CD8-positive, alpha-beta memory T cell (primary cell): ENCODE results near the gene FBXO28. TPM values are rescaled to one million over a fixed set of nuclear protein-coding genes. Genes with fewer than 3 reads are reported as not detected.

Source experiments
- CTCF ChIA-PET: fragments of 350-600 bp; sonication (Branson Sonifier 250); formaldehyde crosslinking; loops from one replicate; lab custom pipeline; 2021; ENCODE audit warnings: antibody characterized with exemption; lab: Charles Lee
- POLR2A ChIA-PET: fragments of 350-600 bp; sonication (Branson Sonifier 250); formaldehyde crosslinking; loops from one replicate; lab custom pipeline; 2021; ENCODE audit warnings: antibody characterized with exemption; lab: Charles Lee
- DNase-seq, 5 donors: peaks; one replicate each; pipeline versions ENCODE4 v3.0.0 to v3.0.0-alpha.2; 2020 to 2022; ENCODE audit warnings: mixed read lengths in 1 of 5
- H3K27ac ChIP-seq: one replicate; pipeline ENCODE4 v1.7.0; 2013; ENCODE audit warnings: low read depth, mild to moderate bottlenecking, low read length, moderate library complexity
- H3K27me3 ChIP-seq: 2 replicates; pipeline ENCODE4 v1.7.0; 2013; ENCODE audit warnings: low read length, mild to moderate bottlenecking; ENCODE audit not compliant: insufficient read depth, poor library complexity, severe bottlenecking
- H3K36me3 ChIP-seq: 2 replicates; pipeline ENCODE4 v1.7.0; 2013; ENCODE audit warnings: mild to moderate bottlenecking, low read length, moderate library complexity; ENCODE audit not compliant: insufficient read depth
- H3K4me1 ChIP-seq: 2 replicates; pipeline ENCODE4 v1.7.0; 2013; ENCODE audit warnings: mild to moderate bottlenecking, low read length, moderate library complexity; ENCODE audit not compliant: insufficient read depth
- H3K4me3 ChIP-seq: 2 replicates; pipeline ENCODE4 v1.7.0; 2013; ENCODE audit warnings: mild to moderate bottlenecking, low read length
- H3K9me3 ChIP-seq: 2 replicates; pipeline ENCODE4 v1.7.0; 2013; ENCODE audit warnings: mild to moderate bottlenecking, low read length
- H3K27ac Mint-ChIP-seq, 8 donors: one replicate each; pipeline ENCODE4 v1.8.0; 2020 to 2021; ENCODE audit warnings: mixed read lengths in 8 of 8, mild to moderate bottlenecking in 6 of 8, inconsistent platforms in 3 of 8, moderate library complexity in 3 of 8
- H3K27me3 Mint-ChIP-seq, 2 donors: one replicate each; pipeline ENCODE4 v1.8.0; 2020 to 2021; ENCODE audit warnings: mixed read lengths in 2 of 2, mild to moderate bottlenecking in 1 of 2, moderate library complexity in 1 of 2
- H3K36me3 Mint-ChIP-seq, 3 donors: one replicate each; pipeline ENCODE4 v1.8.0; 2020 to 2021; ENCODE audit warnings: mixed read lengths in 3 of 3, inconsistent platforms in 1 of 3, mild to moderate bottlenecking in 1 of 3
- H3K4me1 Mint-ChIP-seq, 3 donors: one replicate each; pipeline ENCODE4 v1.8.0; 2020 to 2021; ENCODE audit warnings: mixed read lengths in 3 of 3, inconsistent platforms in 1 of 3, mild to moderate bottlenecking in 1 of 3
- H3K4me3 Mint-ChIP-seq, 7 donors: one replicate each; pipeline ENCODE4 v1.8.0; 2020 to 2021; ENCODE audit warnings: mixed read lengths in 7 of 7, mild to moderate bottlenecking in 6 of 7, moderate library complexity in 4 of 7, inconsistent platforms in 2 of 7
- H3K9me3 Mint-ChIP-seq, 5 donors: one replicate each; pipeline ENCODE4 v1.8.0; 2020 to 2022; ENCODE audit warnings: mixed read lengths in 5 of 5, mild to moderate bottlenecking in 3 of 5, moderate library complexity in 2 of 5, inconsistent platforms in 1 of 5
- polyA plus RNA-seq: library from polyadenylated mRNA; unstranded; fragments of 300-500 nt; fragmentation: Illumina TruSeq; gene quantifications from one replicate; pipeline ENCODE4 v1.2.3, GENCODE V29; 2021
- total RNA-seq, 2 experiments: library from RNA; stranded (reverse); gene quantifications; one replicate each; pipeline ENCODE4 v1.2.3, GENCODE V29; 2021

The FBXO28 gene
- total and polyA plus RNA-seq, 3 experiments from 2014 or later: 16.8 to 32.2 (median 31.6) TPM

DNA sequence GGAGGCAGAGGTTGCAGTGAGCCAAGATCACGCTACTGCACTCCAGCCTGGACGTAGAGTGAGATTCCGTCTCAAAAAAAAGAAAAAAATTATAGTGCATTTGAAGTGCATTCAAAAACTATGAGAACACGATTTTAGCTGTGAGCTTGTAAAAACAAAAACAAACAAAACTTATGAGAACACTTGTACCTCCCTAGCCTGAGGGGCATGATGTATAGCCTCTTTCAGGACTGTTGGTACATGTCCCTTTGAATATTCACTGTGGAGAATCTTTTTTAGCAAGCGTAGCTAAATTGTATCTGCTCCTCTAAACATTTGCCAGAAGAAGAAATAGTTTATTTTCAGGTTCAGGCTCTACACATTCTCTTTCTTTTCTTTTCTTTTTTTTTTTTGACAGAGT lies 59.6 kb downstream of the FBXO28 start:
- ChIA-PET POLR2A (no interaction called here), CTCF (interaction anchor here (0.9 to 1.8 kb wide), 2 partner anchors 8 to 12 kb away, joined by 3 to 4 read pairs; no protein-coding TSS in a partner anchor)
- DNase-seq: no peak
- Mint-ChIP-seq H3K4me3 (no peak overlapping the region), H3K36me3 (no peaks in the 10 kb centered on the region), H3K4me1 (peaks cover 22 to 31% (median 29%) of the 10 kb centered on the region in 3 donors), H3K27me3 (no peaks in the 10 kb centered on the region), H3K27ac (no peak overlapping the region), H3K9me3 (no peaks in the 10 kb centered on the region)
- H3K27ac ChIP-seq: no peak overlapping the region
- H3K27me3 ChIP-seq: no peaks in the 10 kb centered on the region
- H3K4me1 ChIP-seq: peaks cover 28% of the 10 kb centered on the region
- H3K4me3 ChIP-seq: no peak overlapping the region
- no peaks in the 10 kb centered on the region for H3K9me3 ChIP-seq
- no peaks in the 10 kb centered on the region for H3K36me3 ChIP-seq

DNA sequence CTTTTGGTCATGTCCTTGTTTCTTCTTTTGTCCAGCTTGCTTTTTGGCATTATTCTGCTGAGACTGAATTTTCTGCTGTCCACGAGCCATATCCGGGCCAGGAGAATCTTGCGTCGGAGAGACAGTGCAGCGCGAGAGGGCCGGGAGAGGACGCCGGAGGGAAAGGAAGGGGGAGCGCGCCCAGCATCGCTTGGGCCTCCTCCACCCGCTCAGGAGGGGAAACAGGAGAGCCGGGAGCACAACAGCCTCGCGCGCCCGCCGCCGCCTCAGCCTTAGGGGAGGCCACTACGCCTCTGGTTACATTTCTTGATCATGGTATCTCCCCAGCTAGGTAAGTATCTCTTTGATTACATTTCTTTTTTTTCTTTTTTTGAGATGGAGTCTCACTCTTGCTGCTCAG lies 61.7 kb downstream of the FBXO28 start:
- no peaks in the 10 kb centered on the region for H3K27me3 Mint-ChIP-seq
- CTCF ChIA-PET: no interaction called here
- no peaks in the 10 kb centered on the region for H3K36me3 Mint-ChIP-seq
- no peaks in the 10 kb centered on the region for H3K9me3 Mint-ChIP-seq
- H3K4me3 Mint-ChIP-seq: peak overlapping the region in 1 of 7 donors; percentile 44
- Histone ChIP-seq H3K27ac (no peak overlapping the region), H3K27me3 (no peaks in the 10 kb centered on the region), H3K36me3 (no peaks in the 10 kb centered on the region), H3K4me1 (peaks cover 7% of the 10 kb centered on the region), H3K4me3 (no peak overlapping the region), H3K9me3 (no peaks in the 10 kb centered on the region)
- no peak for DNase-seq
- H3K27ac Mint-ChIP-seq: no peak overlapping the region
- H3K4me1 Mint-ChIP-seq: peaks cover 5 to 10% (median 9%) of the 10 kb centered on the region in 3 donors
- POLR2A ChIA-PET: interaction anchor here (0.6 kb wide), 1 partner anchor 20 kb away, joined by 9 read pairs; no protein-coding TSS in a partner anchor

DNA sequence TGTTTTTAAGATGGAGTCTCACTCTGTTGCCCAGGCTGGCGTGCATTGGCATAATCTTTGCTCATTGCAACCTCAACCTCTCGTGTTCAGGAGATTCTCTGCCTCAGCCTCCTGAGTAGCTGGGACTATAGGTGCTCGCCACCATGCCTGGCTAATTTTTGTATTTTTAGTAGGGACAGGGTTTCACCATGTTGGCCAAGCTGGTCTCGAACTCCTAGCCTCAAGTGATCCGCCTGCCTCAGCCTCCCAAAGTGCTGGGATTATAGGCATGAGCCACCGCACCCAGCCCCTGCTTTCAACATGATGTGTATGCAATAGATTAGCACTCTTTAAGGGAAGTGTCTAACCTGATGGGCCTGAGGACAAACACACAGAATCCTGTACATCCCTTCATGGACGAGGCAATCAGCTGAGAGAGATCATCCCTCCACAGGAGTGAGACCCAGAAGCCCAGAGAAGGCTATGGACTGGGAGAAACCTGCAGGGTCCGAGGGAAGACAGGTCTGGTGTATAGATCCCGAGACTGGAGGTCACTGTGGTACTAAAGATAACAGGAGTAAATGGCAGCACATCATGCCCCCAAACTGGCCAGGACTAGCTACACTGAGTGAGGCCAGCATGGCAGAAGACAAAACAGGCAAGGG lies 63.6 kb downstream of the FBXO28 start:
- POLR2A ChIA-PET: no interaction called here
- DNase-seq: no peak
- Histone ChIP-seq H3K4me1 (peaks cover 10% of the 10 kb centered on the region), H3K36me3 (no peaks in the 10 kb centered on the region), H3K9me3 (no peaks in the 10 kb centered on the region), H3K27ac (no peak overlapping the region), H3K4me3 (no peak overlapping the region), H3K27me3 (no peaks in the 10 kb centered on the region)
- Mint-ChIP-seq H3K9me3 (no peaks in the 10 kb centered on the region), H3K4me1 (peaks cover 11 to 17% (median 13%) of the 10 kb centered on the region in 3 donors), H3K27ac (no peak overlapping the region), H3K27me3 (no peaks in the 10 kb centered on the region), H3K36me3 (peaks cover 0 to 2% (median 0%) of the 10 kb centered on the region in 3 donors), H3K4me3 (no peak overlapping the region)
- CTCF ChIA-PET: no interaction called here

DNA sequence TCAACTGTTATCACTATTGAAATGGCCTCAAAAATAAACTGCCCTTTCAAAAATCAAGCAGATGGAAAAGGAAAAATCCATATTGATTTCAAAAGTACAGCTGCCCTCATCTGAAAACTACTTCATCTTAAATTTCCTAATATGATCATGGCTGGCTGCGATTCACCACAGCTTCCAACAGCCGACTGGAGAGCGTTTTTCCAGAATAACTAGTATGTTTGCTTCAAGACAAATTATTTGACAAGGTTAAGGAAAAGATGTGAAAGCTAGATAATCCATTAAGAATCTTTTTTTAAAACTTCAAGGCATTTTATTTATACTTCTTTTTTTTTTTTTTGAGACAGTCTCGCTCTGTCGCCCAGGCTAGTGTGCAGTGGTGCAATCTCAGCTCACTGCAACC lies 65.0 kb downstream of the FBXO28 start:
- no peaks in the 10 kb centered on the region for H3K27me3 ChIP-seq
- no peaks in the 10 kb centered on the region for H3K36me3 ChIP-seq
- POLR2A ChIA-PET: interaction anchor here (0.6 kb wide), 1 partner anchor 146 kb away, joined by 3 read pairs; no protein-coding TSS in a partner anchor
- Mint-ChIP-seq H3K27ac (no peak overlapping the region), H3K4me1 (peaks cover 12 to 20% (median 14%) of the 10 kb centered on the region in 3 donors), H3K9me3 (no peaks in the 10 kb centered on the region), H3K27me3 (no peaks in the 10 kb centered on the region), H3K4me3 (peak overlapping the region in 1 of 7 donors; percentile 7), H3K36me3 (peaks cover 0 to 7% (median 0%) of the 10 kb centered on the region in 3 donors)
- peaks cover 10% of the 10 kb centered on the region for H3K4me1 ChIP-seq
- no peak overlapping the region for H3K27ac ChIP-seq
- H3K9me3 ChIP-seq: no peaks in the 10 kb centered on the region
- no peak overlapping the region for H3K4me3 ChIP-seq
- CTCF ChIA-PET: interaction anchor here (0.7 to 1.1 kb wide), 2 partner anchors 10 to 37 kb away, joined by 3 read pairs; no protein-coding TSS in a partner anchor
- DNase-seq: no peak

DNA sequence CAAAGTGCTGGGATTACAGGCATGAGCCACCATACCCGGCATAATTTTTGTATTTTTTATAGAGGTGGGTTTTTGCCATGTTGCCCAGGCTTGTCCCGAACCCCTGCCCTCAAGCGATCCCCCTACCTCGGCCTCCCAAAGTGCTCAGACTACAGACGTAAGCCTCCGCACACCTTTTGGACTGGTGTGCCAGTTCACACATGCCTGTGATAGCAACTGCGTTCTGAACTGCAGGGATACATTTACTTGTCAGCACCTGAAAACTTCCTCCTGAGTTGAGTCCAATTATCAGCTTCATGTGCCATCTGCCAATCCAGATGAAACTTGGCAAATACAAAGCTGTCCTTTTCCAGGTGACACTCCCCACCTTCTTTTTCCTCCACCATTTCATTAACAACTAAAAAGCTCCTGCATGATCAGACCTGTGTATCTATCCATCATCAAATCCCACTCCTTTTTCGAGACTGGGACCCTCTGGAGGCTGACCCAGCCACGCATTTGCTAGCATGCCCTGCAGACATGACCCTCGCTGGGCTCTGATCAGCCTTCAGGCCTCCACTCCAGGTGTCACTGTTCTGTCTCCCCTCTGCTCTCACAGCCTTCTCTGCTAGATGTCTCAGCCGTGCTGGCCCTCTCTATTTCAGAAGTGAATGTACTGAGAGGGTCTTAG lies 67.0 kb downstream of the FBXO28 start:
- CTCF ChIA-PET: interaction anchor here (1.6 to 2.6 kb wide), 2 partner anchors 12 to 65 kb away, joined by 3 to 8 read pairs; no protein-coding TSS in a partner anchor
- H3K36me3 ChIP-seq: no peaks in the 10 kb centered on the region
- Mint-ChIP-seq H3K4me3 (peak overlapping the region in 2 of 7 donors; percentile 19 to 20), H3K4me1 (peaks cover 27 to 39% (median 34%) of the 10 kb centered on the region in 3 donors), H3K27ac (peak overlapping the region in 7 of 8 donors; percentile 12 to 95 (median 86)), H3K9me3 (no peaks in the 10 kb centered on the region), H3K27me3 (no peaks in the 10 kb centered on the region), H3K36me3 (peaks cover 0 to 18% (median 2%) of the 10 kb centered on the region in 3 donors)
- H3K9me3 ChIP-seq: no peaks in the 10 kb centered on the region
- no peak for DNase-seq
- H3K4me3 ChIP-seq: no peak overlapping the region
- H3K4me1 ChIP-seq: peaks cover 30% of the 10 kb centered on the region
- H3K27me3 ChIP-seq: no peaks in the 10 kb centered on the region
- POLR2A ChIA-PET: no interaction called here
- H3K27ac ChIP-seq: no peak overlapping the region

DNA sequence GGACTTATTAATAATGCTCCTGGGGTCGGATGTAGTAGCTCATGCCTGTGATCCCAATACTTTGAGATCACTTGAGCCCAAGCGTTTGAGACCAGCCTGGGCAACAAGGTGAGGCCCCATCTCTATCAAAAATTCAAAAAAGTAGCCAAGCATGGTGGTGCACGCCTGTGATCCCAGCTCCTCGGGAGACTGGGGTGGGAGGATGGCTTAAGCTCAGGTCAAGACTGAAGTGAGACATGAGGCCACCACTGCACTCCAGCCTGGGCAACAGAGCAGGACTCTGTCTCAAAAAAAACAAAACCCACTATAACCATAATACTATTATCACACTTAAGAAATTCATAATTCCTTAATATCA lies 67.5 kb downstream of the FBXO28 start:
- no peak for DNase-seq

DNA sequence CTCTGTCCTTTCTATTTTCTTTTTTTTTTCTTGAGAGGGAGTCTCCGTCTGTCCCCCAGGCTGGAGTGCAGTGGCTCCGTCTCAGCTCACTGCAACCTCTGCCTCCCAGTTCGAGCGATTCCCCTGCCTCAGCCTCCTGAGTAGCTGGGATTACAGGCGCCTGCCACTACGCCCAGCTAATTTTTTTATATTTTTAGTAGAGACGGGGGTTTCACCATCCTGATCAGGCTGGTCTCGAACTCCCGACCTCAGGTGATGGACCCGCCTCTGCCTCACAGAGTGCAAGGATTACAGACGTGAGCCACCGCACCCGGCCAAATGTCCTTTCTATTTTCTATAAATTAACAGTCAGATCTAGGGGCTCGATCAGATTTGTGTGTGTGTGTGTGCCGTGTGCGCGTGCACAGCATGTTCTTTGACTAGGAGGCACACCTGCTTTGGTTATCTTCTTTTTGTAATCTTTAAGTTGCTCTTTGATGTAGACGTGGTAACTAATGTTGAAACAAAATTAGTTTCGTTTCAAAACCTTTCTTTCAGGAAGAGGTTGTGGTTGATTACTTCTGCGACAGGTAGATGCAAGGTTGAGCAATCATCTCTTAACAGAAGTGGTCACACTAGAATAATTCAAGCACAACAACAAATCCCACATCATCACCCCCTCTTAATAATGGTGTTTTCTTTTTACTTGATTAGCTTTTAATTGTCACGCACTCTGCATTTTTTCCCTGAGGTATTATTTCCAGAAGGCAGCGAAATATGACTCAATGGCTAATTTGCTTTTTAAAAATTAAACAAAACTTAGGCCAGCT lies 68.3 kb downstream of the FBXO28 start:
- H3K9me3 ChIP-seq: no peaks in the 10 kb centered on the region
- peak overlapping the region; percentile 81 for H3K27ac ChIP-seq
- no peaks in the 10 kb centered on the region for H3K36me3 ChIP-seq
- Mint-ChIP-seq H3K27ac (peak overlapping the region; percentile 86 to 98 (median 94)), H3K27me3 (no peaks in the 10 kb centered on the region), H3K36me3 (peaks cover 0 to 24% (median 2%) of the 10 kb centered on the region in 3 donors), H3K9me3 (no peaks in the 10 kb centered on the region), H3K4me1 (peaks cover 32 to 51% (median 47%) of the 10 kb centered on the region in 3 donors), H3K4me3 (peak overlapping the region; percentile 83 to 95 (median 91))
- DNase-seq: peak; percentile 24 to 81 (median 68)
- ChIA-PET CTCF (interaction anchor here (0.6 to 2.6 kb wide), 6 partner anchors 9 to 484 kb away, joined by 3 to 8 read pairs (median 4); no protein-coding TSS in a partner anchor), POLR2A (interaction anchor here (0.6 to 1.5 kb wide), 10 partner anchors 13 to 469 kb away, joined by 3 to 5 read pairs (median 4); partner anchors contain the start of genes CAPN2, FBXO28, NVL and TP53BP2)
- H3K4me1 ChIP-seq: peaks cover 36% of the 10 kb centered on the region
- no peaks in the 10 kb centered on the region for H3K27me3 ChIP-seq
- peak overlapping the region; percentile 87 for H3K4me3 ChIP-seq

More for the DNA sequence above, 67.5 kb downstream of the FBXO28 start:
- H3K4me3 ChIP-seq: no peak overlapping the region
- peaks cover 31% of the 10 kb centered on the region for H3K4me1 ChIP-seq
- no peaks in the 10 kb centered on the region for H3K9me3 ChIP-seq
- H3K36me3 ChIP-seq: no peaks in the 10 kb centered on the region
- H3K4me3 Mint-ChIP-seq: peak overlapping the region in 6 of 7 donors; percentile 83 to 95 (median 92)
- peaks cover 0 to 21% (median 2%) of the 10 kb centered on the region in 3 donors for H3K36me3 Mint-ChIP-seq
- no peaks in the 10 kb centered on the region for H3K27me3 Mint-ChIP-seq
- ChIA-PET CTCF (interaction anchor here (0.6 to 2.6 kb wide), 3 partner anchors 8 to 65 kb away, joined by 3 to 8 read pairs (median 3); no protein-coding TSS in a partner anchor), POLR2A (no interaction called here)
- peaks cover 27 to 45% (median 39%) of the 10 kb centered on the region in 3 donors for H3K4me1 Mint-ChIP-seq
- no peaks in the 10 kb centered on the region for H3K9me3 Mint-ChIP-seq
- no peak overlapping the region for H3K27ac ChIP-seq
- H3K27ac Mint-ChIP-seq: peak overlapping the region; percentile 86 to 98 (median 94)
- no peaks in the 10 kb centered on the region for H3K27me3 ChIP-seq
